Panc1 (cell line): ENCODE data around the gene SLC6A13. TPM values are rescaled to one million over a fixed set of nuclear protein-coding genes. Genes with fewer than 3 reads are reported as not detected.

Experiments
- ATAC-seq: fragments of 200-7000 bp; cut with Tn5 transposase; 2 replicates; pipeline ENCODE4 v1.9.1; 2020; ENCODE audit warnings: mild to moderate bottlenecking, moderate library complexity
- BruUV-seq: library from RNA; stranded (reverse); fragments of 400-500 nt; replicated peaks from 2 replicates; lab custom pipeline; 2021; lab: Mats Ljungman, UMichigan
- CTCF ChIA-PET: fragments of 300-600 bp; sonication (Branson Sonifier 250); formaldehyde crosslinking; loops from one replicate; lab custom pipeline; 2022; ENCODE audit warnings: antibody characterized with exemption; lab: Charles Lee
- POLR2A ChIA-PET: fragments of 300-600 bp; sonication (Branson Sonifier 250); formaldehyde crosslinking; loops from one replicate; lab custom pipeline; 2022; ENCODE audit warnings: antibody characterized with exemption; lab: Charles Lee
- DNase-seq: peaks from one replicate; pipeline ENCODE4 v3.0.0-alpha.2; 2010; ENCODE audit warnings: low read depth, low spot score
- H3K27ac ChIP-seq: 2 replicates; pipeline ENCODE4 v1.5.1; 2011; ENCODE audit warnings: mild to moderate bottlenecking, low read length, inconsistent platforms
- H3K27me3 ChIP-seq: fragments of 200-500 bp; sonication (Bioruptor generic); 2 replicates; pipeline ENCODE4 v1.6.0; 2014; ENCODE audit warnings: low read length, inconsistent platforms; ENCODE audit not compliant: control insufficient read depth, insufficient read depth
- H3K36me3 ChIP-seq: fragments of 200-500 bp; sonication (Bioruptor generic); 2 replicates; pipeline ENCODE4 v1.5.1; 2014; ENCODE audit warnings: inconsistent platforms, mild to moderate bottlenecking, low read length, moderate library complexity; ENCODE audit not compliant: control insufficient read depth, insufficient read depth
- H3K4me1 ChIP-seq: 2 replicates; pipeline ENCODE4 v1.5.1; 2011; ENCODE audit warnings: inconsistent platforms, mild to moderate bottlenecking, low read length, moderate library complexity; ENCODE audit not compliant: control insufficient read depth, insufficient read depth
- H3K4me3 ChIP-seq, 2 experiments: 2 replicates each; pipeline ENCODE4 v1.5.1; 2011 to 2012; ENCODE audit warnings: low read depth in 2 of 2, low read length in 2 of 2, mild to moderate bottlenecking in 2 of 2, inconsistent platforms in 1 of 2, moderate library complexity in 1 of 2
- H3K9me3 ChIP-seq: fragments of 200-500 bp; sonication (Bioruptor generic); 2 replicates; pipeline ENCODE4 v1.5.1; 2014; ENCODE audit warnings: low read depth, mild to moderate bottlenecking, inconsistent platforms, low read length, moderate library complexity; ENCODE audit not compliant: control insufficient read depth, insufficient read depth
- CTCF ChIP-seq: fragments of 450-650 bp; IDR thresholded peaks from 2 replicates; pipeline ENCODE4 v1.5.1; 2017; ENCODE audit warnings: mild to moderate bottlenecking
- POLR2AphosphoS5 ChIP-seq: IDR thresholded peaks from 2 replicates; pipeline ENCODE4 v1.6.1; 2012; ENCODE audit warnings: mild to moderate bottlenecking, low read depth, low read length, moderate library complexity
- SIN3A ChIP-seq: IDR thresholded peaks from 2 replicates; pipeline ENCODE4 v1.6.1; 2012; ENCODE audit warnings: low read depth, mild to moderate bottlenecking, low read length, moderate library complexity, borderline replicate concordance; ENCODE audit not compliant: insufficient read depth
- TCF7L2 ChIP-seq: IDR thresholded peaks from 2 replicates; pipeline ENCODE4 v1.6.1; 2011; ENCODE audit warnings: mild to moderate bottlenecking, low read depth, low read length, inconsistent platforms
- in situ Hi-C: cut with HindIII; loops from 2 replicates; pipeline ENCODE4 v1.10.0; 2016; ENCODE audit warnings: low sequenced_read_pairs, low pct_unique_long_range_greater_than_20kb
- intact Hi-C: fragments of 100-400 bp; cut with micrococcal nuclease; formaldehyde crosslinking; loops from one replicate; pipeline ENCODE4 v1.10.0; 2022; ENCODE audit not compliant: unreplicated experiment
- total RNA-seq: library from RNA; stranded (reverse); gene quantifications from one replicate; pipeline ENCODE4 v1.2.1, GENCODE V29; 2021; ENCODE audit not compliant: unreplicated experiment
- TF ChIP-seq, protein P1 (sequence below), 2 experiments: IDR thresholded peaks; 2 replicates each; pipeline ENCODE4 v1.6.1; 2011 to 2012; ENCODE audit warnings: low read depth in 2 of 2, control low read depth in 1 of 2, low read length in 1 of 2, mild to moderate bottlenecking in 1 of 2, moderate library complexity in 1 of 2; ENCODE audit not compliant: insufficient read depth in 1 of 2

SLC6A13 gene
- total RNA-seq, 1 experiment from 2014 or later: 0.57 TPM

GRCh38 chr12:171276-171675 is 91.4 kb downstream of the SLC6A13 start:
- no peak overlapping the region for H3K27ac ChIP-seq
- H3K36me3 ChIP-seq: no peaks in the 10 kb centered on the region
- H3K4me1 ChIP-seq: peaks cover 3% of the 10 kb centered on the region; the same call in 1 of the 2 replicates
- BruUV-seq: no TSS peak
- in situ Hi-C loops: no loop called here
- TF ChIP-seq CTCF: no peak
- TF ChIP-seq, protein P1, sequence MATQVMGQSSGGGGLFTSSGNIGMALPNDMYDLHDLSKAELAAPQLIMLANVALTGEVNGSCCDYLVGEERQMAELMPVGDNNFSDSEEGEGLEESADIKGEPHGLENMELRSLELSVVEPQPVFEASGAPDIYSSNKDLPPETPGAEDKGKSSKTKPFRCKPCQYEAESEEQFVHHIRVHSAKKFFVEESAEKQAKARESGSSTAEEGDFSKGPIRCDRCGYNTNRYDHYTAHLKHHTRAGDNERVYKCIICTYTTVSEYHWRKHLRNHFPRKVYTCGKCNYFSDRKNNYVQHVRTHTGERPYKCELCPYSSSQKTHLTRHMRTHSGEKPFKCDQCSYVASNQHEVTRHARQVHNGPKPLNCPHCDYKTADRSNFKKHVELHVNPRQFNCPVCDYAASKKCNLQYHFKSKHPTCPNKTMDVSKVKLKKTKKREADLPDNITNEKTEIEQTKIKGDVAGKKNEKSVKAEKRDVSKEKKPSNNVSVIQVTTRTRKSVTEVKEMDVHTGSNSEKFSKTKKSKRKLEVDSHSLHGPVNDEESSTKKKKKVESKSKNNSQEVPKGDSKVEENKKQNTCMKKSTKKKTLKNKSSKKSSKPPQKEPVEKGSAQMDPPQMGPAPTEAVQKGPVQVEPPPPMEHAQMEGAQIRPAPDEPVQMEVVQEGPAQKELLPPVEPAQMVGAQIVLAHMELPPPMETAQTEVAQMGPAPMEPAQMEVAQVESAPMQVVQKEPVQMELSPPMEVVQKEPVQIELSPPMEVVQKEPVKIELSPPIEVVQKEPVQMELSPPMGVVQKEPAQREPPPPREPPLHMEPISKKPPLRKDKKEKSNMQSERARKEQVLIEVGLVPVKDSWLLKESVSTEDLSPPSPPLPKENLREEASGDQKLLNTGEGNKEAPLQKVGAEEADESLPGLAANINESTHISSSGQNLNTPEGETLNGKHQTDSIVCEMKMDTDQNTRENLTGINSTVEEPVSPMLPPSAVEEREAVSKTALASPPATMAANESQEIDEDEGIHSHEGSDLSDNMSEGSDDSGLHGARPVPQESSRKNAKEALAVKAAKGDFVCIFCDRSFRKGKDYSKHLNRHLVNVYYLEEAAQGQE (IDR thresholded peaks at IDR 0.05; ENCODE audit: insufficient read depth in 1 of 2, low read depth in 2 of 2, low read length in 1 of 2): no peak
- no peak for TF ChIP-seq TCF7L2
- no peak for TF ChIP-seq POLR2AphosphoS5
- TF ChIP-seq SIN3A: no peak
- H3K4me3 ChIP-seq: no peak overlapping the region
- CTCF ChIA-PET: no interaction called here
- no peak for ATAC-seq
- H3K27me3 ChIP-seq: no peaks in the 10 kb centered on the region
- POLR2A ChIA-PET: no interaction called here
- intact Hi-C loops: no loop called here
- no peaks in the 10 kb centered on the region for H3K9me3 ChIP-seq
- DNase-seq: no peak

Other genes with a start within 250 kb of the SLC6A13 start
- not detected for gene IQSEC3, start 196.1 kb downstream of the SLC6A13 start, total RNA-seq
- gene SLC6A12, start 48.7 kb downstream of the SLC6A13 start, total RNA-seq: 1.0 TPM
- gene KDM5A, start 126.5 kb upstream of the SLC6A13 start, total RNA-seq: 49.0 TPM
- gene CCDC77, start 138.8 kb upstream of the SLC6A13 start, total RNA-seq: 9.8 TPM
- gene B4GALNT3, start 197.1 kb upstream of the SLC6A13 start, total RNA-seq: 2.3 TPM